ENCODE data around the gene TPST1. TPM values are rescaled to one million over a fixed set of nuclear protein-coding genes. Genes with fewer than 3 reads are reported as not detected.
"Not testable (repeated sequence)": the region's sequence is repeated elsewhere in the genome, so short reads cannot be mapped to it uniquely, and the experiment has no call there.

TPST1 gene
- total RNA-seq, 3 donors from 2014 or later, result 1.1 to 2.0 (median 1.4) TPM

DNA sequence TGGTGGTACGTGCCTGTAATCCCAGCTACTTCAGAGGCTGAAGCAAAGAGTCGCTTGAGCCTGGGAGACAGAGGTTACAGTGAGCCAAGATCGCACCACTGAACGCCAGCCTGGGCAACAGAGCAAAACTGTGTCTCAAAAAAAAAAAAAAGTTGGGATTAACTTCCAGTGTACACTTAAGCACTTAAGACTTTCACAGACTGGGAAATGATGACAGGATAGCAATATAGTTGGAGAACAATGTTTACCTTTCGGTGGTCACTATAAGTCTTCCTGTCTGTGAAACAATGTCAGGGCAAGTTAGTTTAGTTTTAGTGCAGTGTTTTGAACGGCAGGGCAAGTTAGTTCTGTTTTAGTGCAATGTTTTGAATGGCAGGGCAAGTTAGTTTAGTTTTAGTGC lies 130.2 kb downstream of the TPST1 start:
- H3K27me3 Mint-ChIP-seq (ENCODE audit: low read depth), result peaks cover 3% of the 10 kb centered on the region
- no peak overlapping the region for H3K4me3 Mint-ChIP-seq
- peaks cover 36% of the 10 kb centered on the region for H3K9me3 Mint-ChIP-seq
- peaks cover 5% of the 10 kb centered on the region for H3K36me3 Mint-ChIP-seq (ENCODE audit: insufficient read depth)
- no peak for DNase-seq
- ATAC-seq, result no peak
- H3K4me1 Mint-ChIP-seq (ENCODE audit: low read depth), result no peaks in the 10 kb centered on the region

DNA sequence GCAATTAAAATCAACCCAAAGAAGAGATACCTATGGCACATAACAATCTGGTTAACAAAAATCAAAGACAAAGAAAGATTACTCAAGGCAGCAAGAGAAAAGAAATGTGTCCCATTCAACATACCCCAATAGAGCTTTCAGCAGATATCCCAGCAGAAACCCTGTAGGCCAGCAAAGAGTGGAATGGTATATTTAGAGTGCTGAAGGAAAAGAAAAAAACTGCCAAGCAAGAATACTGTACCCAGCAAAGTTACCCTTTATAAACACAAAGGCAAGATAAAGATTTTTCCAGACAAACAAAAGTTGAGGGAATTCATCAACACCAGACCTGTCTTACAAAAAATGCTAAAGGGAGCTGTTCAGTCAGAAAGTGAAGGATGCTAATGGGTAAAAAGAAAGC lies 131.6 kb downstream of the TPST1 start:
- no peak overlapping the region for H3K4me3 Mint-ChIP-seq
- peaks cover 7% of the 10 kb centered on the region for H3K36me3 Mint-ChIP-seq (ENCODE audit: insufficient read depth)
- DNase-seq (no peak), ATAC-seq (no peak)
- peaks cover 40% of the 10 kb centered on the region for H3K9me3 Mint-ChIP-seq
- H3K4me1 Mint-ChIP-seq (ENCODE audit: low read depth), result no peaks in the 10 kb centered on the region
- peaks cover 3% of the 10 kb centered on the region for H3K27me3 Mint-ChIP-seq (ENCODE audit: low read depth)

DNA sequence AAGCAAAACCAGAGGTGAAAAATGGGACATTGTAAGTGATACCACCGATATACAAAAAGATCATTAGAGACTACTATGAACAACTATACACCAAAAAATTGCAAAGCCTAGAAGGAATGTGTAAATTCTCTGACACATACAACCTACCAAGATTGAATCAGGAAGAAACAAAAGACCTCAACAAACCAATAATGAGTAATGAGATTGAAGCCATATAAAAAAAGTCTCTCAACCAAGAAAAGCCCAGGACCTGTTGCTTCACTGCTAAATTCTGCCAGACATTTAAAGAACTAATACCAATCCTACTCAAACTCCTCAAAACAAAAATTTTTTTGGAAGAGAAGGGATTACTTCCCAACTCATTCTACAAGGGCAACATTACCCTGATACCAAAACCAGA lies 134.0 kb downstream of the TPST1 start:
- H3K36me3 Mint-ChIP-seq (ENCODE audit: insufficient read depth), result peaks cover 7% of the 10 kb centered on the region
- no peak for DNase-seq
- no peak for ATAC-seq
- no peaks in the 10 kb centered on the region for H3K4me1 Mint-ChIP-seq (ENCODE audit: low read depth)
- H3K27me3 Mint-ChIP-seq (ENCODE audit: low read depth), result no peaks in the 10 kb centered on the region
- H3K4me3 Mint-ChIP-seq, result no peak overlapping the region
- peaks cover 42% of the 10 kb centered on the region for H3K9me3 Mint-ChIP-seq

DNA sequence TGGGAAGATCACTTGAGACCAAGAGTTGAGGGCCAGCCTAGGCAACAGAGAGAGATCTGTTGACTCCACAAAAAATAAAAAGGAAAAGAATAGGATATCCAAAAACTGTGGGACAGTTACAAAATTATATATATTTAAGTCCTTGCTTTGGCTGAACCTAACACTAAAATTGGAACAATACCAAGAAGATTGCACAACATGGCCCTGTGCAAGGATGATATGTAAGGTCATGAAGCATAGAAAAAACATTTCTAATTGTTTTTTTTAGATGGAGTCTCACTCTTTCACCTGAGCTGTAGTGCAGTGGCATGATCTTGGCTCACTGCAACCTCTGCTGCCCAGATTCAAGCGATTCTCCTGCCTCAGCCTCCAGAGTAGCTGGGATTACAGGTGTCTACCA lies 139.0 kb downstream of the TPST1 start:
- H3K36me3 Mint-ChIP-seq (ENCODE audit: insufficient read depth), result peaks cover 2% of the 10 kb centered on the region
- H3K27me3 Mint-ChIP-seq (ENCODE audit: low read depth), result peaks cover 3% of the 10 kb centered on the region
- no peaks in the 10 kb centered on the region for H3K4me1 Mint-ChIP-seq (ENCODE audit: low read depth)
- H3K4me3 Mint-ChIP-seq, result no peak overlapping the region
- peaks cover 12% of the 10 kb centered on the region for H3K9me3 Mint-ChIP-seq
- no peak for DNase-seq
- no peak for ATAC-seq

DNA sequence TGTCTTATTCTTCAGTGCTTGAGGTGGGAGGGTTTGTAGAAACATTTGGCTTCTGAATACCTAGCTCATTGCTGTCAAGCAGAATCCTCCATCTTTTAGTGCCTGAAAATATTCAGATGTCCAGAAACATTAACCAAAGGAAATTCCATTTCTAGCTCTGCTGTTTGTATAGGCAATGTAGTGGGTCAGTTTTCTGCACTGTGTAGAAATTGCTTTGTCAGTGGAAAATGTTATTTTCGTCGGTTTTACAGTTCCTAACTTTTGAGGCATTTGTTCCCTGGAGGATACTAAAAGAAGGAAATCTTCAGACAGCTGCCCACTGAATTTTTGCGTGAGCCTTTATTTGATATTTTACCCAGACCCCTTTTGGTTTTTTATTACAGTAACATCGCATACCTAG lies 143.4 kb downstream of the TPST1 start:
- no peaks in the 10 kb centered on the region for H3K9me3 Mint-ChIP-seq
- no peak overlapping the region for H3K4me3 Mint-ChIP-seq
- H3K4me1 Mint-ChIP-seq (ENCODE audit: low read depth), result no peaks in the 10 kb centered on the region
- ATAC-seq (no peak), DNase-seq (no peak)
- H3K27me3 Mint-ChIP-seq (ENCODE audit: low read depth), result peaks cover 10% of the 10 kb centered on the region
- H3K36me3 Mint-ChIP-seq (ENCODE audit: insufficient read depth), result no peaks in the 10 kb centered on the region

DNA sequence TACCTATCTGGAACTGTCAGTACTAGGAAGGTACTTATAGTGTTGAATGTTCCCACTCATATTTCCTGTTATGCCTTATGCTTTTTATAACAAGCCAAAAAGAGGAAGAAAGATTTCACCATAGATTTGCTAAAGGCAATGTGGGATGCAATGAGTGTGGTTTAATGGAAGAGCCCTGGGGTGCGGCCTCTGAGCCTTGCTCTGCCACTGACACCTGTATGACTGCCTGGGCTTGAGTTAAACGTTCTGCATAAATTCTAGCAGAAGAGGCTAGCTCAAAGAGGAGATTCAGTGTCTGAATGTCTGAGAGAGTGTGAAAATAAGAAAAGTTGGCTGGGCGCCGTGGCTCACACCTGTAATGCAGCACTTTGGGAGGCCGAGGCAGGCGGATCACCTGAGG lies 143.8 kb downstream of the TPST1 start:
- no peaks in the 10 kb centered on the region for H3K36me3 Mint-ChIP-seq (ENCODE audit: insufficient read depth)
- H3K4me3 Mint-ChIP-seq, result no peak overlapping the region
- no peaks in the 10 kb centered on the region for H3K9me3 Mint-ChIP-seq
- ATAC-seq (no peak), DNase-seq (no peak)
- no peaks in the 10 kb centered on the region for H3K4me1 Mint-ChIP-seq (ENCODE audit: low read depth)
- peaks cover 13% of the 10 kb centered on the region for H3K27me3 Mint-ChIP-seq (ENCODE audit: low read depth)

DNA sequence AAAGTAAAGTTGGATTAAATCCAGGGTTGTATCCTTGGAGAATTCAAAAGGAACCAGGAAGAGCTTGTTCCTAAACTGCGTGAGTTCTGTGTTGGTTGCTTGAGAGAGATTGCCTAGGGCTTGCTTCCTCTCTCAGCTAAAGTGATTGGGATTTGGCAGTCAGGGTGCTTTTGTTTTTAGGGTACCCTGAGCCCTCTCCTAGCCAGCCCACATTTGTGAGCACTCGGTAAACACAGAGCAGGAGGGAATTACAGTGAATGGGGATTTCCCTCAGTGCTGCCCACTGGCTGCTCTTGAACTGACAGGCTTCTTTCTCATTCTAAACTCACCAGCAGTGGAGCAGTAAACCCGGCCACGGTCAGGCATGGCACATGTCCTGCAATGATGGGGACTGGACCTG lies 146.9 kb downstream of the TPST1 start:
- no peaks in the 10 kb centered on the region for H3K36me3 Mint-ChIP-seq (ENCODE audit: insufficient read depth)

DNA sequence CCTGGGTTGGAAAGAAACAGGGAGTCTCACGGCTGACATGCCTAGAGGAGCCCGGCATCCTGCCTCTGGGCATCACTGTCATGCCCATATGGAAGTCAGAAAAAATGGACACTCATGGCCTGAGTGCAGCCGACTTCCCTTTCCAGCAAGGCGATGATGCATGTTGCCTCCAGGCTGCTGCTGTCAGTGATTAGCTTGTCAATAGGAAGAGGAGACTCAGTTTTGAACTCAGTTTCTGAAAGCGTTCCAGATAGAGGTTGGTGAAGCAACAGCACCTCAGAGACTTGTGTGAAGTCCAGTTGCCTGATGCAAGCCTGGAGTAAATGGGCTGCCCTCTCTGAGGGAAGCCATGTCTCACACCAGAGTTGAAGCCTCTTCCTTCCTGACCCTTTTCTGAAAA lies 148.4 kb downstream of the TPST1 start:
- Mint-ChIP-seq H3K4me1 (ENCODE audit: low read depth) (no peaks in the 10 kb centered on the region), H3K4me3 (no peak overlapping the region), H3K27me3 (ENCODE audit: low read depth) (peaks cover 15% of the 10 kb centered on the region), H3K36me3 (ENCODE audit: insufficient read depth) (no peaks in the 10 kb centered on the region), H3K9me3 (no peaks in the 10 kb centered on the region)
- ATAC-seq (no peak), DNase-seq (no peak)

More for the DNA sequence above, 146.9 kb downstream of the TPST1 start:
- Mint-ChIP-seq H3K4me3 (no peak overlapping the region), H3K9me3 (no peaks in the 10 kb centered on the region), H3K4me1 (ENCODE audit: low read depth) (no peaks in the 10 kb centered on the region), H3K27me3 (ENCODE audit: low read depth) (peaks cover 15% of the 10 kb centered on the region)
- no peak for ATAC-seq
- no peak for DNase-seq

- no peaks in the 10 kb centered on the region for H3K36me3 Mint-ChIP-seq (ENCODE audit: insufficient read depth)
- H3K4me1 Mint-ChIP-seq (ENCODE audit: low read depth), result no peaks in the 10 kb centered on the region
- no peak overlapping the region for H3K4me3 Mint-ChIP-seq
- H3K27me3 Mint-ChIP-seq (ENCODE audit: low read depth), result peaks cover 8% of the 10 kb centered on the region
- H3K9me3 Mint-ChIP-seq, result no peaks in the 10 kb centered on the region
- DNase-seq, result no peak
- no peak for ATAC-seq
Measured at GRCh38 chr7:66355756-66356155, 150.6 kb downstream of the TPST1 start.

DNA sequence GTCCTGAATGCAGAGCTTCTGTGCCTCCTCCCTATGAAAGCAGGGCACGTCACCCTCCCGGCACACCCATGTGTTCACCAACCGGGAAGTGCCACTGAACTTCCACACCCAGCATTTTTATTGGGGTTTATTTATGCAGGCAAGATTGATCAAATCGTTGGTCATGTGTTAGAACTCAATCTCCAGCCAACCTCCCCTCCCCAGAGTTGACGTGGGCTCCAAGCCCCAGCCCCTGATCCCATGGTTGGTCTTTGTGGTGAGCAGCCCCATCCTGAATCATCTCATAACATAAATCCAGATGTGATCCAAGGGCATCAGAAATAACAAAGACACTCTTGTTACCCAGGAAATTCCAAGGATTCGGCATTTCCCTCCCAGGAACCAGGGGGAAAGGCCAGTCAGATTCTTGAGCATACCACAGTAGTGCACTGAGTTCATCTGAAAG lies 151.2 kb downstream of the TPST1 start:
- no peak for DNase-seq
- Mint-ChIP-seq H3K36me3 (ENCODE audit: insufficient read depth) (no peaks in the 10 kb centered on the region), H3K4me1 (ENCODE audit: low read depth) (no peaks in the 10 kb centered on the region), H3K4me3 (no peak overlapping the region), H3K27me3 (ENCODE audit: low read depth) (peaks cover 8% of the 10 kb centered on the region), H3K9me3 (no peaks in the 10 kb centered on the region)
- no peak for ATAC-seq

- H3K9me3 Mint-ChIP-seq, result no peaks in the 10 kb centered on the region
- ATAC-seq, result no peak
- H3K4me3 Mint-ChIP-seq, result no peak overlapping the region
- no peak for DNase-seq
- H3K27me3 Mint-ChIP-seq (ENCODE audit: low read depth), result peaks cover 8% of the 10 kb centered on the region
- H3K4me1 Mint-ChIP-seq (ENCODE audit: low read depth), result no peaks in the 10 kb centered on the region
- no peaks in the 10 kb centered on the region for H3K36me3 Mint-ChIP-seq (ENCODE audit: insufficient read depth)
Measured at GRCh38 chr7:66357087-66357486, 152.0 kb downstream of the TPST1 start.

- Mint-ChIP-seq H3K4me1 (ENCODE audit: low read depth) (no peaks in the 10 kb centered on the region), H3K9me3 (no peaks in the 10 kb centered on the region), H3K36me3 (ENCODE audit: insufficient read depth) (no peaks in the 10 kb centered on the region), H3K4me3 (no peak overlapping the region), H3K27me3 (ENCODE audit: low read depth) (peaks cover 1% of the 10 kb centered on the region)
- no peak for DNase-seq
- ATAC-seq, result no peak
Measured at GRCh38 chr7:66359656-66360211, 154.6 kb downstream of the TPST1 start.

DNA sequence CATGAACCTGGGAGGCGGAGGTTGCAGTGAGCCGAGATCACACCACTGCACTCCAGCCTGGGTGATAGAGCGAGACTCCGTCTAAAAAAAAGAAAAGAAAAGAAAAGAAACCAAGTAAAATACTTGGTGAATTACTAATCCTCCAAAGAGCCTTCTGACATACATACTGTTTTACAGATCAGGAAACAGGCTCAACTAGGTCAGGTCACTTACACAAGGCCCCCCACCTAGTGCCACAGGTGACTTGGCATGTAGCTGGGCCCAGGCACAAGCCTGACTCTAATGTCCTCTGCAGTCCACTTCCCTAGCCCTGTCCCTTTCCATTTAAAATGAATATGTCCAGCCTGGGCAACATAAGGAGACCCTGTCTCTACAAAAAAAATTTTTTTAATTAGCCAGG lies 157.0 kb downstream of the TPST1 start:
- H3K9me3 Mint-ChIP-seq, result no peaks in the 10 kb centered on the region
- no peaks in the 10 kb centered on the region for H3K4me1 Mint-ChIP-seq (ENCODE audit: low read depth)
- no peak overlapping the region for H3K4me3 Mint-ChIP-seq
- H3K36me3 Mint-ChIP-seq (ENCODE audit: insufficient read depth), result no peaks in the 10 kb centered on the region
- ATAC-seq (no peak), DNase-seq (no peak)
- H3K27me3 Mint-ChIP-seq (ENCODE audit: low read depth), result no peaks in the 10 kb centered on the region

DNA sequence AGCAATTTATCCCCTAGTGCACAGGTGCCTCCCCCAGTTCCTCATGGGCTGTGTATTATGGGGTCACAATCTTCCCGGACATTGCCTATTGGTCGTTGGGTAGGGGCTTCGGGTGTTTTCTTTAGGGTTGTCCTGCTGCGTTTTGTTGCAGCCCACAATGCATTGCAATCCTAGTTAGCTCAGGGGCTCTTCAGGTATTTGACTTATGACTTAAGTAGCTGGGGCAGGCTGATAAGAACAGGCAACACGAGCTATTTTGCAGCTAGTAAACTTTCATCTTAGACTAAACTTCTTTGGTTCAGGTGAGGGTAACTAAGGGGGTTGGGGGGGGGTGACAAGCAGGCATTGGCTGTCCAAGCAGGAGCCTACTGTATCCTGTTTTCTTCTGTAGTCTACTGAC lies 158.5 kb downstream of the TPST1 start:
- H3K4me1 Mint-ChIP-seq (ENCODE audit: low read depth), result no peaks in the 10 kb centered on the region
- H3K36me3 Mint-ChIP-seq (ENCODE audit: insufficient read depth), result no peaks in the 10 kb centered on the region
- DNase-seq (no peak), ATAC-seq (no peak)
- H3K4me3 Mint-ChIP-seq, result no peak overlapping the region
- H3K9me3 Mint-ChIP-seq, result no peaks in the 10 kb centered on the region
- no peaks in the 10 kb centered on the region for H3K27me3 Mint-ChIP-seq (ENCODE audit: low read depth)

- not testable (repeated sequence) for H3K27me3 Mint-ChIP-seq (ENCODE audit: low read depth); H3K9me3 Mint-ChIP-seq; ATAC-seq; H3K4me1 Mint-ChIP-seq (ENCODE audit: low read depth); H3K4me3 Mint-ChIP-seq; DNase-seq; H3K36me3 Mint-ChIP-seq (ENCODE audit: insufficient read depth)
Measured at GRCh38 chr7:66365031-66365430, 159.9 kb downstream of the TPST1 start.

Data from activated T-cell treated with anti-CD3 and anti-CD28 coated beads, Interleukin-2, amount 50 U/mL, for 4 hours (primary cell).